HCT116 (cell line): ENCODE results near the gene CD244. TPM values are rescaled to one million over a fixed set of nuclear protein-coding genes. Genes with fewer than 3 reads are reported as not detected.

Experiments
- ATAC-seq: fragments of 200-7000 bp; cut with Tn5 transposase; 2 replicates; pipeline ENCODE4 v1.9.1; 2020; ENCODE audit warnings: mild to moderate bottlenecking, moderate library complexity
- BruUV-seq: library from RNA; stranded (reverse); fragments of 400-500 nt; replicated peaks from 2 replicates; lab custom pipeline; 2021; lab: Mats Ljungman, UMichigan
- CTCF ChIA-PET: fragments of 300-600 bp; sonication (Branson Sonifier 250); formaldehyde crosslinking; loops from one replicate; lab custom pipeline; 2021; ENCODE audit warnings: antibody characterized with exemption; lab: Charles Lee
- POLR2A ChIA-PET: fragments of 300-600, 350-600 bp; sonication (Branson Sonifier 250); formaldehyde crosslinking; loops from one replicate; lab custom pipeline; 2021; ENCODE audit warnings: antibody characterized with exemption; lab: Charles Lee
- RAD21 ChIA-PET, 2 experiments: fragments of 300-600 bp; sonication (Branson Sonifier 250); formaldehyde crosslinking; loops; one replicate each; lab custom pipeline; 2023; ENCODE audit warnings: low total read pairs in 2 of 2; ENCODE audit not compliant: uncharacterized antibody in 2 of 2, unreplicated experiment in 2 of 2, low non-redundant PET in 1 of 2; lab: Charles Lee
- DNase-seq: peaks from one replicate; pipeline ENCODE4 v3.0.0-alpha.2; 2010; ENCODE audit warnings: low read depth, low spot score
- H2AFZ ChIP-seq: fragments of 200-600 bp; shearing (Covaris generic), sonication (generic); 2 replicates; pipeline ENCODE4 v1.6.1; 2017; ENCODE audit warnings: low read depth, mixed run types, mixed read lengths, antibody characterized with exemption, low read length; ENCODE audit not compliant: poor library complexity, severe bottlenecking
- H3K27ac ChIP-seq: 2 replicates; pipeline ENCODE4 v1.5.1; 2012; ENCODE audit warnings: low read depth, low read length
- H3K27me3 ChIP-seq: fragments of 200-600 bp; sonication (generic); 2 replicates; pipeline ENCODE4 v1.6.1; 2016; ENCODE audit warnings: mixed run types, low read length, mixed read lengths; ENCODE audit not compliant: insufficient read depth
- H3K36me3 ChIP-seq, 2 experiments: fragments of 200-500 bp in 1 of 2; fragments of 200-600 bp in 1 of 2; sonication (Bioruptor generic) in 1 of 2; sonication (generic) in 1 of 2; 2 replicates each; pipeline versions ENCODE4 v1.5.1 to v1.6.1; 2014 to 2016; ENCODE audit warnings: low read length in 2 of 2, inconsistent platforms in 1 of 2, mixed read lengths in 1 of 2, mixed run types in 1 of 2; ENCODE audit not compliant: insufficient read depth in 2 of 2, control insufficient read depth in 1 of 2
- H3K4me1 ChIP-seq, 2 experiments: fragments of 200-600 bp in 1 of 2; sonication (generic) in 1 of 2; 2 replicates each; pipeline versions ENCODE4 v1.5.1 to v1.6.1; 2012 to 2017; ENCODE audit warnings: low read length in 2 of 2, inconsistent platforms in 1 of 2, mild to moderate bottlenecking in 1 of 2, mixed read lengths in 1 of 2, mixed run types in 1 of 2, moderate library complexity in 1 of 2; ENCODE audit not compliant: insufficient read depth in 2 of 2, control insufficient read depth in 1 of 2
- H3K4me2 ChIP-seq: fragments of 200-600 bp; sonication (generic); 2 replicates; pipeline ENCODE4 v1.6.1; 2017; ENCODE audit warnings: mixed run types, low read length, mixed read lengths
- H3K4me3 ChIP-seq, 2 experiments: fragments of 200-600 bp in 1 of 2; sonication (generic) in 1 of 2; replicated peaks in 1 of 2; 2 replicates each; pipeline ENCODE4 v1.5.1; 2011 to 2016; ENCODE audit warnings: low read length in 2 of 2, control low read depth in 1 of 2, low read depth in 1 of 2, mild to moderate bottlenecking in 1 of 2, mixed read lengths in 1 of 2, mixed run types in 1 of 2
- H3K79me2 ChIP-seq: fragments of 200-600 bp; sonication (generic); 2 replicates; pipeline ENCODE4 v1.6.1; 2017; ENCODE audit warnings: mild to moderate bottlenecking, mixed run types, low read length, moderate library complexity, mixed read lengths; ENCODE audit not compliant: insufficient read depth
- H3K9ac ChIP-seq: fragments of 200-600 bp; sonication (generic); 2 replicates; pipeline ENCODE4 v1.6.1; 2016; ENCODE audit warnings: low read length, mixed read lengths
- H3K9me2 ChIP-seq: fragments of 200-600 bp; sonication (generic), shearing (Covaris generic); 2 replicates; pipeline ENCODE4 v1.6.1; 2017; ENCODE audit warnings: mixed run types, mild to moderate bottlenecking, moderate library complexity; ENCODE audit not compliant: insufficient read depth
- H3K9me3 ChIP-seq, 2 experiments: fragments of 200-500 bp in 1 of 2; fragments of 200-600 bp in 1 of 2; sonication (Bioruptor generic) in 1 of 2; sonication (generic) in 1 of 2; 2 replicates each; pipeline ENCODE4 v1.6.1; 2014 to 2017; ENCODE audit warnings: low read length in 2 of 2, mixed read lengths in 2 of 2, inconsistent platforms in 1 of 2, low read depth in 1 of 2, mild to moderate bottlenecking in 1 of 2, mixed run types in 1 of 2, moderate library complexity in 1 of 2; ENCODE audit not compliant: control insufficient read depth in 1 of 2, insufficient read depth in 1 of 2
- H4K20me1 ChIP-seq: fragments of 200-600 bp; sonication (generic), shearing (Covaris generic); 2 replicates; pipeline ENCODE4 v1.6.1; 2017; ENCODE audit warnings: mixed run types, mild to moderate bottlenecking, moderate library complexity; ENCODE audit not compliant: insufficient read depth
- ATF3 ChIP-seq: IDR thresholded peaks from 2 replicates; pipeline ENCODE4 v1.6.1; 2012
- CBX3 ChIP-seq: IDR thresholded peaks from 2 replicates; pipeline ENCODE4 v1.6.1; 2012; ENCODE audit warnings: low read depth
- EGR1 ChIP-seq: IDR thresholded peaks from 2 replicates; pipeline ENCODE4 v1.6.1; 2012; ENCODE audit warnings: low read depth
- ELF1 ChIP-seq: IDR thresholded peaks from 2 replicates; pipeline ENCODE4 v1.6.1; 2012; ENCODE audit warnings: low read depth, borderline replicate concordance
- FOSL1 ChIP-seq: IDR thresholded peaks from 2 replicates; pipeline ENCODE4 v1.6.1; 2012; ENCODE audit warnings: low read depth
- JUND ChIP-seq: IDR thresholded peaks from 2 replicates; pipeline ENCODE4 v1.6.1; 2012
- POLR2A ChIP-seq: IDR thresholded peaks from 2 replicates; pipeline ENCODE4 v1.7.0; 2011; ENCODE audit warnings: borderline replicate concordance; ENCODE audit not compliant: insufficient read depth, insufficient read length; ENCODE audit errors: extremely low read depth
- POLR2AphosphoS5 ChIP-seq: IDR thresholded peaks from 2 replicates; pipeline ENCODE4 v1.6.1; 2011; ENCODE audit warnings: mild to moderate bottlenecking, low read depth, low read length, moderate library complexity
- REST ChIP-seq: IDR thresholded peaks from 2 replicates; pipeline ENCODE4 v1.6.1; 2012; ENCODE audit warnings: low read depth
- SP1 ChIP-seq: IDR thresholded peaks from 2 replicates; pipeline ENCODE4 v1.6.1; 2012; ENCODE audit warnings: low read depth
- SRF ChIP-seq: IDR thresholded peaks from 2 replicates; pipeline ENCODE4 v1.6.1; 2012; ENCODE audit warnings: low read depth
- TCF7L2 ChIP-seq: IDR thresholded peaks from 2 replicates; pipeline ENCODE4 v1.7.0; 2011; ENCODE audit warnings: borderline replicate concordance, inconsistent platforms; ENCODE audit not compliant: insufficient read depth, insufficient read length; ENCODE audit errors: extremely low read depth
- YY1 ChIP-seq: IDR thresholded peaks from 2 replicates; pipeline ENCODE4 v1.6.1; 2011; ENCODE audit warnings: low read length, low read depth, moderate library complexity, mild to moderate bottlenecking; ENCODE audit not compliant: insufficient replicate concordance; ENCODE audit errors: extremely low read depth
- ZFX ChIP-seq: fragments of 450-650 bp; IDR thresholded peaks from 2 replicates; pipeline ENCODE4 v1.6.1; 2017
- intact Hi-C: fragments of 100-400 bp; cut with micrococcal nuclease; formaldehyde crosslinking; loops from 2 replicates; pipeline ENCODE4 v1.10.0; 2022
- total RNA-seq: library from RNA; stranded (reverse); gene quantifications from one replicate; pipeline ENCODE4 v1.2.1, GENCODE V29; 2021; ENCODE audit not compliant: unreplicated experiment

The CD244 gene
- total RNA-seq, 1 experiment from 2014 or later, result not detected

- no TSS peak for BruUV-seq
- Histone ChIP-seq H3K4me1 (no peaks in the 10 kb centered on the region), H3K27ac (no peak overlapping the region), H2AFZ (no peak overlapping the region), H4K20me1 (no peaks in the 10 kb centered on the region), H3K9me3 (no peaks in the 10 kb centered on the region), H3K36me3 (no peaks in the 10 kb centered on the region), H3K4me2 (no peak overlapping the region), H3K27me3 (no peaks in the 10 kb centered on the region), H3K79me2 (no peaks in the 10 kb centered on the region), H3K9me2 (no peaks in the 10 kb centered on the region), H3K9ac (no peak overlapping the region), H3K4me3 (no peak overlapping the region)
- ATAC-seq (no peak), DNase-seq (no peak)
- POLR2A ChIA-PET, result no interaction called here
- TF ChIP-seq FOSL1 (no peak), TCF7L2 (no peak), YY1 (no peak), POLR2AphosphoS5 (no peak), ATF3 (no peak), ELF1 (no peak), ZFX (no peak)
- RAD21 ChIA-PET, result no interaction called here
- CTCF ChIA-PET, result no interaction called here
- intact Hi-C loops, result no loop called here
These were observed 4.2 kb downstream of the CD244 start for GRCh38 chr1:160858507-160858906.

GRCh38 chr1:160858097-160858496 lies 4.6 kb downstream of the CD244 start:
- Histone ChIP-seq H3K4me3 (no peak overlapping the region), H3K9me2 (no peaks in the 10 kb centered on the region)

More at GRCh38 chr1:160858097-160858496, 4.6 kb downstream of the CD244 start:
- no peak for ATAC-seq
- ChIA-PET CTCF (no interaction called here), POLR2A (interaction anchor here (0.5 kb wide), 1 partner anchor 163 kb away, joined by 3 read pairs; the partner anchor contains the start of gene F11R), RAD21 (no interaction called here)
- H3K27me3 ChIP-seq, result no peaks in the 10 kb centered on the region
- no peak for DNase-seq
- H4K20me1 ChIP-seq, result no peaks in the 10 kb centered on the region
- intact Hi-C loops, result no loop called here
- H3K9me3 ChIP-seq, result no peaks in the 10 kb centered on the region
- H3K4me1 ChIP-seq, result no peaks in the 10 kb centered on the region
- H3K9ac ChIP-seq, result no peak overlapping the region
- no TSS peak for BruUV-seq
- no peak overlapping the region for H3K27ac ChIP-seq
- H3K4me2 ChIP-seq, result no peak overlapping the region
- H2AFZ ChIP-seq, result no peak overlapping the region
- no peaks in the 10 kb centered on the region for H3K36me3 ChIP-seq
- no peak for TF ChIP-seq EGR1
- no peak for TF ChIP-seq SP1
- no peak for TF ChIP-seq JUND
- TF ChIP-seq SRF, result no peak
- no peak for TF ChIP-seq POLR2A
- no peak for TF ChIP-seq CBX3
- TF ChIP-seq REST, result no peak
- no peak for TF ChIP-seq TCF7L2
- no peaks in the 10 kb centered on the region for H3K79me2 ChIP-seq
